Large intestine (tissue), 3 donors: ENCODE measurements around the gene RBPJL. TPM values are rescaled to one million over a fixed set of nuclear protein-coding genes. Genes with fewer than 3 reads are reported as not detected.

Source experiments
- DNase-seq, 2 donors: peaks; one replicate each; pipeline versions ENCODE4 v3.0.0 to v3.0.0-alpha.2; 2013
- H3K27ac ChIP-seq: one replicate; pipeline ENCODE4 v1.5.1; 2013; ENCODE audit warnings: low read length
- H3K27me3 ChIP-seq: 2 replicates; pipeline ENCODE4 v1.6.1; 2013; ENCODE audit warnings: low read length; ENCODE audit not compliant: control insufficient read depth, insufficient read depth
- H3K36me3 ChIP-seq: 2 replicates; pipeline ENCODE4 v1.6.1; 2013; ENCODE audit warnings: low read length; ENCODE audit not compliant: control insufficient read depth, insufficient read depth
- H3K4me1 ChIP-seq: one replicate; pipeline ENCODE4 v1.6.1; 2013; ENCODE audit warnings: low read length; ENCODE audit not compliant: control insufficient read depth, insufficient read depth
- H3K4me3 ChIP-seq: one replicate; pipeline ENCODE4 v1.5.1; 2013; ENCODE audit warnings: low read length
- H3K9me3 ChIP-seq: one replicate; pipeline ENCODE4 v1.6.1; 2013; ENCODE audit warnings: mild to moderate bottlenecking, low read depth, low read length, moderate library complexity; ENCODE audit not compliant: control insufficient read depth
- WGBS: methylation state at CpG from one replicate; pipeline ENCODE4 v1.1.5; 2013; ENCODE audit warnings: low lambda C conversion rate; ENCODE audit not compliant: insufficient coverage; 5-methylcytosine and 5-hydroxymethylcytosine counted together
- polyA plus RNA-seq: library from polyadenylated mRNA; unstranded; fragments of 120-200 nt; gene quantifications from one replicate; pipeline ENCODE4 v1.2.1, GENCODE V29; 2013

The RBPJL gene
- polyA plus RNA-seq, 1 donor = not detected

DNA sequence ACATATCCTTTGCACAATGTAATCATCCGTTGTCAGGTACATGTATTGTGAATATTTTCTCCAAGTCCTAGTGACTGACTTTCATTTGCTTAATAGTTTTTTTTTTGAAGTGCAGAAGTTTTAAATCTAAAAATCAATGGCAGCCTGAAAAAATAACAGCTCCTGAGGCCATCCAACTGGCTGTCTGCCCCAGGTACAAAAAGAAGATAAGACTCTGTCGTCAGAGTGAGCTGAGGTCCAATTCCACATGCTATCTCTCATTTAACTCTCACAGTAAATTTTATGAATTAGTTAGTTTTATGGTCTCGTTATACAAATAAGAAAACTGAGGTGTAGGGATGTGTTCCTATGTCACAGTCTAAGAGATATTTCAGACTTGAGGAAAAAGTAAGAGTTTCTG, 31.3 kb upstream of the RBPJL start:
- peak in 1 of 2 donors; percentile 53 for DNase-seq
- Histone ChIP-seq H3K9me3 (no peaks in the 10 kb centered on the region), H3K4me3 (no peak overlapping the region), H3K4me1 (peaks cover 4% of the 10 kb centered on the region), H3K27me3 (peaks cover 24% of the 10 kb centered on the region), H3K27ac (no peak overlapping the region), H3K36me3 (no peaks in the 10 kb centered on the region)
- WGBS = 68% methylated on average over 2 of the region's 3 CpGs

DNA sequence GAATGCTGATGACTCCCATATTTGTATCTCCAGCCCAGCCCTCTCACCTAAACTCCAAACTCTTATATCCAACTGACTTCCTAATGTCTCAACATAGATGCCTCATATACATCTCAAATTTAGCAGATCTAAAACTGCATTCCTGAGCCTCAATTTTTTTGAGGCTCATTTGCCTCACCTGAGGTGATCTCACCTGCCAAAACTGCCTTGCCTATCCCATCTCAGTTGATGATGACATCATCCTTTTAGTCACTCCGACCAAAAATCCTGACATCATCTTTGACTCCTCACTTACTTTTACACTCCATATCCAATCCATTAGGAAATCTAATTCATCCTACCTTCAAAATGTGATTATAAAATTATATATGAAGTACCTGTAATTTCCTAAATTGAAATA, 26.6 kb upstream of the RBPJL start:
- no peaks in the 10 kb centered on the region for H3K9me3 ChIP-seq
- H3K27ac ChIP-seq = no peak overlapping the region
- H3K36me3 ChIP-seq = no peaks in the 10 kb centered on the region
- no peak for DNase-seq
- H3K4me1 ChIP-seq = peaks cover 4% of the 10 kb centered on the region
- H3K4me3 ChIP-seq = no peak overlapping the region
- peaks cover 26% of the 10 kb centered on the region for H3K27me3 ChIP-seq
- no CpG with 5 or more reads among the region's 1 CpG for WGBS

DNA sequence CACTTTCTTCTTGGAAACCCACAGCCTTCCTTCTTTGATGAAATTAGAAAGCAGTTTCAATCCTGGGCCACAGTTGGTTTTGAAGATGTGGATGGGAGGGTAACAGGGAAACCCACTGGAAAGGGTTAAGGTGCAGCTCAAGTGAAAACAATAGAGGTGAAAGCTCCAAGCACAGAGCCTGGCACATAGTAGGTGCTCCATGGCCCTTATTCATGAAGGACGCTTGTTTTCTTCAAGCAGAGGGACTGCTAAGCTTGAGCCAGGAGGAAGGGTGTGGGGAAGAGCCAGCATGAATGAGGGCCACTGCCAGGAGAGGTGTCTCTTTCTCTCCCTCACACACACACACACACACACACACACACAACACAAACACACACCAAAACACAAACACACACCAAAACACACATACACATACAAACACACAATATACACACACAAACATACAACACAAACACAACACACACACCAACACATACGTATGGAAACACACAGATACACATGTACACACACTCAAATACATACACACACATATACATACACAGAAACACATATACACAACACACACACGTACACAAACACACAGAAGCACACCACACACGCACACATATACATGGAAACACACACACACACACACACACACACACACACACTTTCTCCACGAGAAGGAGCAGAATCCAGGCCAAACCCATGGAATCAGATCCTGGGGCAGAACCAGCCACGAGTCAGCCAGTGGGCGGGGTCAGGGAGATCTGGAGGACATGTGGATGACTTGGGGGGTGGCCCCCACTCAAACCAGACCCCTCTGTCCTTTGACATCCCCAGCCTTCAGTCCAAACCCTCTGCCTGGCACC, 23.7 kb upstream of the RBPJL start:
- no peak for DNase-seq
- Histone ChIP-seq H3K4me3 (no peak overlapping the region), H3K9me3 (no peaks in the 10 kb centered on the region), H3K36me3 (no peaks in the 10 kb centered on the region), H3K27ac (no peak overlapping the region), H3K4me1 (no peaks in the 10 kb centered on the region), H3K27me3 (peaks cover 40% of the 10 kb centered on the region)
- WGBS = no CpG with 5 or more reads among the region's 7 CpGs

DNA sequence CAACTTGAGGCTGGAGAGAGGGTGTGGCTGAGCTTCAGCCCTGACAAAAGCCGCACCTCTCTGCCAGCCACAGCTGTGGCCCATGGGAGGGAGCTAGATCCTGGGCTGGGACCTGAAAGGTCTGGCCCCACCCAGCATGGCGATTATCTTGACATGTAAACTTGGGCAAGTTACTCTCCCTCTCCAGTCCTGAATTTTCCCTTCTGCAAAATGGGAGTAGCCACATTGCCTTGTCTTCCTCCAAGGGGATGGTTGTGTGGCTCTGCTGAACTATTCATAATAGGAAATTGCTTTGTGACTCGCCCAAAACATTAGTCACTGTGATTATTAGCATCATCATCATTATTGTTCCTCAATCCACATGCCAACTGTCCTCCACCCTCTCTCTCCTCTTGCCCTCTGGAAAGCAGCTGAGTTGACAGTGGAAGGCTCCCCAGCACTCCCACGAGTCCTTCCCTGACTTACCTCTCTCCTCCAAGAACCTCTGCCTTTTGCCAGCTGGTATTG, 23.0 kb upstream of the RBPJL start:
- Histone ChIP-seq H3K36me3 (no peaks in the 10 kb centered on the region), H3K4me3 (no peak overlapping the region), H3K27ac (no peak overlapping the region), H3K4me1 (no peaks in the 10 kb centered on the region), H3K9me3 (no peaks in the 10 kb centered on the region), H3K27me3 (peaks cover 46% of the 10 kb centered on the region)
- no peak for DNase-seq
- no CpG with 5 or more reads among the region's 4 CpGs for WGBS

DNA sequence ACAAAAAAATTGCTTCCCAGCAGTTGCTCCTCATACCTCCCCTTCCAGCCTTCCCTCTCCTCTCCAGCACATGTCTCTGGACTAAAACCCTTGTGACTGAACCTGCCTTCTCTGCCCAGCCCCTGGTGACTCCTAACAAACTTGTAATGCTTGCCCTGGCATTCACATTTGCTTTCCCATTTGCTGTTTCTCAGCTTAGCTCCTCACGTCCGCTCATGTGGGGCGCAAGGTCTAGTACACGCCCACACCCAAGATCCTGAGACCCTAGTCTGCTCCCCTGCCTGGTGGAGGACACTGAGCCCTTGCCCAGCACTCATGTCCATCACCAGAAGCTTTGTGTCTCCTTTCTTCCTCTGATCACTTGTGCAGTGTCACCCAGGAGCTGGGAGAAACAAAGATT, 18.3 kb upstream of the RBPJL start:
- Histone ChIP-seq H3K4me3 (no peak overlapping the region), H3K9me3 (peaks cover 4% of the 10 kb centered on the region), H3K36me3 (no peaks in the 10 kb centered on the region), H3K27ac (no peak overlapping the region), H3K27me3 (peaks cover 56% of the 10 kb centered on the region), H3K4me1 (peaks cover 4% of the 10 kb centered on the region)
- no peak for DNase-seq
- WGBS = no CpG with 5 or more reads among the region's 4 CpGs

DNA sequence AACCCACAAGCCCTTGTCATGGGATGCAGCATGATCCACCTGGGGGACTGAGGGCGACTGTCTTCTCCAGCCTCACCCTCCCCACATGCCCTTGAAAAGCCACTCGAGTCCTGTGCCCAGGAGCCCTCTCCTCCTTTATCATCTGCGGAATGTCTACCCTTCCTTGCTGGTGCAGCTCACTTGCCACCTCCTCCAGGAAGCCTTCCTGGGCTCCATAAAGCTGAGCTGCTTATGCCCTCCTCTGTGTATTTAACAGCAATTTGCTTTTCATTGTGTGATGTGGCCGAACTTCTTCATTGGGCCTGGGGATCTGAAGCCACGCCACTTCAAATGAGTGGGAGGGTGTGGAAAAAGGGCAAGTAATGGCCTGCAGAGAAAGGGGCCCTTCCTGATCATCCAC, 17.8 kb upstream of the RBPJL start:
- Histone ChIP-seq H3K36me3 (no peaks in the 10 kb centered on the region), H3K4me1 (peaks cover 5% of the 10 kb centered on the region), H3K4me3 (no peak overlapping the region), H3K9me3 (peaks cover 7% of the 10 kb centered on the region), H3K27ac (no peak overlapping the region), H3K27me3 (peaks cover 59% of the 10 kb centered on the region)
- no peak for DNase-seq
- no CpG with 5 or more reads among the region's 5 CpGs for WGBS

DNA sequence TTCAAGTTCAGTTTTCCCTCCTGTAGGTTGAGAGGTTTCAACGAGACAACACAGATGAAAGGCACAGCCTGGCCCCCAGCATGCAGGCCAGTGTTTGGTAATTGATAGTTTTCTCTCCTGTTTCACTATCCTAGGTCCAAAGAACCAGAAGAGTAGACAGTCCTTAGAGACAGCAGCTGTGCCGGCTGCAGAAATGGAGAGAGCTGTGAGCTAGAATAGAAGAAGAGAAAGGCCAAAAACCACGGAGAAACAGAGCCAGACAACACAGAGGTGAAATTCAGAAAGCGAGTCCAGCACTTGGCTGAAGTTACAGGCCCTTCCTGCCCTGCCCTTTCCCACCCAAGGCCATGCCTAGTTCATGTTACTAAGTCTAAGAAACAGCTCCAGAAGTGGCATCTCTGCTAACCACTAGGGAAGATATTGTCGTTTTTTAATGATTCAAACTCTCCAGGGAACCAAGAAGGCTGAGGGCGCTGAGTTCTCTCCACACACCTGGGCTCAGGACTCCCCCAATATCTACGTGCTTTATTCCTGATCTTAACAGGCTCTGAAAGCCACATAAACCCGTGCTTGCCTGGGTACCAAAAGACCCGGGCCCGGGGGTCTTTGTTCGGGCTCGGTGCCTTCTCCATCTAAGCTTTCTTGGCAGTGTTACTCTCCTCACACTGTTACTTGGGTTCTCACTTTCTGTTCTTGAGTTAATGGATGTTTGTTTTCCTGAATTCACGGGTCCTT, 16.5 kb upstream of the RBPJL start:
- DNase-seq = no peak
- Histone ChIP-seq H3K9me3 (peaks cover 7% of the 10 kb centered on the region), H3K36me3 (no peaks in the 10 kb centered on the region), H3K4me1 (peaks cover 5% of the 10 kb centered on the region), H3K4me3 (no peak overlapping the region), H3K27me3 (peaks cover 64% of the 10 kb centered on the region), H3K27ac (no peak overlapping the region)
- WGBS = 81% methylated on average over 3 of the region's 13 CpGs

DNA sequence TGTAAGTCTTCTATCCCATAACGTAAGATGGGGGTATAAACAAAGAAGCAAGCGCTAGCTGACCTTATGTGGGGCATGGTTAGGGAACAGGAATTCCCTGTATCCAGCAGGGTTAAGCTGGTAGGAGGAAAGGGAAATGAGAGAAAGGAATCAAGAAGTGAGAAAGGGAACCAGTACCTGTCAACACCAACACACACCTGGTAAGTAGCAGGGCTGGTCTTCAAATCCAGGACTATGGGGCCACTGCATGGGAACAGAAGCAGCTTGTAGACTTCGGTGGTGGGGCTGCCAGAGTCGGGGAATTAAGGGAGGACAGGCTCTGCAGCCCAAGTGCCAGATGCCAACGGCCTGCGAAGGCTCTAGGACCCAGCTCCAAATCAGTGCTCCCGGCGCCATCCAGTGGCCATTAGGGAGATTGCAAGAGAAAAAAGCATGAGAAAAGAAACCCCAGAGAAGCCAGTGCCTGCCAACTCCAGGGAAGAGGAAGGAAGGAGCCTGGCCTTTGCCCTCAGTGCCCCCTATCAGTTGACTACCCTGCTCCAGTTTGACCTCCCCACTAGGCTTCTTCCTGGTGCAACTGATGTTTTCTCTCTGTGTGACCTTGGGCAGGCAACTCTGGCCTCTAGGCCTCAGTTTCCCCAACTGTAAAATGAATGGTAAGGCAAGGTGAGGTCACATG, 15.8 kb upstream of the RBPJL start:
- peak; percentile 47 to 64 for DNase-seq
- peaks cover 5% of the 10 kb centered on the region for H3K4me1 ChIP-seq
- no peak overlapping the region for H3K27ac ChIP-seq
- 81% methylated on average over 2 of the region's 8 CpGs for WGBS
- H3K4me3 ChIP-seq = no peak overlapping the region
- peaks cover 7% of the 10 kb centered on the region for H3K9me3 ChIP-seq
- no peaks in the 10 kb centered on the region for H3K36me3 ChIP-seq
- H3K27me3 ChIP-seq = peaks cover 65% of the 10 kb centered on the region

DNA sequence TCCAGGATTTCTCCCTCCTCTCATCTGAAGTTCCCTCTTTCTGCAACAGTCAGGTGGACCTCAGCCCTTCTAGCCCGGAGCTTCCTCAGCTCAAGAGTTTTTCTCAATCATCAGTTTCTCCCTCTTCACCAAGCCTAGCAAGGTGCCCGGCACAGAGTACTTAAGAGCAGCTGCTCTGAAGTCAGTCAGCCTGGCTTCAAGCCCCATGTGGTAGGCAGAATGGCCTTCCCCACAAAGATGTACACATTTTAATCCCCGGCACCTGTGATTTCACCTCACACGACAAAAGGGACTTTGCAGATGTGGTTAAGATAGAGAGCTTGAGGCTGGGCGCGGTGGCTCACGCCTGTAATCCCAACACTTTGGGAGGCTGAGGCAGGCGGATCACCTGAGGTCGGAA, 15.1 kb upstream of the RBPJL start:
- no peak overlapping the region for H3K4me3 ChIP-seq
- WGBS = no CpG with 5 or more reads among the region's 9 CpGs
- no peak for DNase-seq

DNA sequence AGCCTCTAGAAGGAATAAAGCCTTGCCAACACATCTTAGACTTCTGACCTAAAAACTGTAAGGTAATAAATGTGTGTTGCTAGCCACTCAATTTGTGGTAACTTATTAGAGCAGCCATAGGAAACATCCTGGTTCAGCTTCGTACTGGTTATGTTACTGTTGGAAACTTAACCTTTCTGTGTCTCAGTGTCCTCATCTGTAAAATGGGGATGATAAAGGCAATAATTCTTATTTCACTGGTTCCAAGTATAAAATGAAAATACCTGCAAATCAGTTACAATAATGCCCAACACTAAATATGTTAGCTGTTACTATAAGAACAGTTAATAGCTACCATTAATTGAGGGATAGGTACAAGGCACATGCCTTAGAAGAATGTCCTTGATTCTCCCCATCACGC, 14.3 kb upstream of the RBPJL start:
- Histone ChIP-seq H3K4me1 (peaks cover 5% of the 10 kb centered on the region), H3K36me3 (no peaks in the 10 kb centered on the region), H3K9me3 (peaks cover 7% of the 10 kb centered on the region), H3K27ac (no peak overlapping the region), H3K4me3 (no peak overlapping the region), H3K27me3 (peaks cover 57% of the 10 kb centered on the region)
- DNase-seq = no peak
- WGBS = no CpG with 5 or more reads among the region's 2 CpGs

More for the DNA sequence above, 15.1 kb upstream of the RBPJL start:
- Histone ChIP-seq H3K4me1 (peaks cover 5% of the 10 kb centered on the region), H3K36me3 (no peaks in the 10 kb centered on the region), H3K27ac (no peak overlapping the region), H3K27me3 (peaks cover 63% of the 10 kb centered on the region), H3K9me3 (peaks cover 7% of the 10 kb centered on the region)
